GM10266 (cell line): ENCODE measurements around the gene DDX27.
A peak's percentile ranks its signal among the peaks of the same experiment; 100 is the strongest.

Experiments
- DNase-seq: peaks from one replicate; pipeline ENCODE4 v3.0.0; 2012; ENCODE audit errors: extremely low spot score
- CTCF ChIP-seq: IDR thresholded peaks from 2 replicates; pipeline ENCODE4 v1.5.1; 2012; ENCODE audit warnings: mild to moderate bottlenecking, low read depth; ENCODE audit not compliant: control insufficient read depth, insufficient read depth; ENCODE audit errors: missing control alignments

Gene DDX27

DNA sequence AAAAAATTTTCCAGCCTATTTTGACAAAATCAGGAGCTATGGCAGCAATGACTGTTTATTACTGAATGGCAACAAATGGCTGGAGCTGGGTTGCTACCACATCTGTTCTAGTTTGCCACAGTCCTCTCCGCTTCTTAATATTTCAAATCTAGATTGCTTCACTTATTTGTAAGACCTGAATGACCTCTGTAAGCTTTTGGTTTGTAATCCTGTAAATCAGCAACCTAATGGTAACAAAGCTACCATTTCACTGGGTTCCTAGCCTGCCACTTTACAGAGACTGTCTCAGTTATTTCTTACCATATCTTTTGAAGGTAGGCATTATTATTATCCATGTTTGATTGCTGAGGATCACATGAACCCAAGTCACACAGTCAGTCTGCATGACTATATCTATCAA, 43.2 kb downstream of the DDX27 start:
- DNase-seq = no peak
- no peak for TF ChIP-seq CTCF

GRCh38 chr20:49267327-49267726, 48.1 kb downstream of the DDX27 start:
- DNase-seq = peak; percentile 28
- TF ChIP-seq CTCF = no peak

- TF ChIP-seq CTCF = no peak
These were observed 49.6 kb downstream of the DDX27 start for GRCh38 chr20:49268600-49269365.

DNA sequence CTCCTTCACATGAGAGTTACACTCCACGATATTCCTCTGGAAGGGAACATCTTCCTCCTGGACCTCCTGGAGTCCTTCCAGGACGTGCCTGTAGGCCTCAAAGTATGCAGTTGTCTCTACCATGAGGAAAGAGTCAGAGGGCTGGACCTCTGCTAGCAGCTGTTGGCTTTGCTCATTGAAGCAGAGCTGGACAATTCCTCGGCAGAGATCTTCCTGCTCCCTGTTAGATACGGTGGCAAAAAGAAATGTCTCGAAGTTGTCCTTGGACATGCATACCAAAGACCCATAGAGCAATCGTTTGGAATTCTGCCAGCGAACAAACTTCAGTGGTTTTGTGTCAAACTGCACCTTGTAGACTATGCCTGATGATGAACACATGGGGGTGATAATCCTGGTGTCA, 51.0 kb downstream of the DDX27 start:
- DNase-seq = no peak
- no peak for TF ChIP-seq CTCF

More at GRCh38 chr20:49268600-49269365, 49.6 kb downstream of the DDX27 start:
- DNase-seq = no peak

GRCh38 chr20:49270736-49271135, 51.5 kb downstream of the DDX27 start:
- no peak for TF ChIP-seq CTCF
- no peak for DNase-seq

- DNase-seq = no peak
- no peak for TF ChIP-seq CTCF
These were observed 53.4 kb downstream of the DDX27 start for GRCh38 chr20:49272654-49273053.

- TF ChIP-seq CTCF = no peak
- DNase-seq = no peak
These were observed 54.6 kb downstream of the DDX27 start for GRCh38 chr20:49273696-49274277.
